Hypothalamus (tissue), 51 donors: Measurements from ENCODE around the gene EME2.
"Not testable (repeated sequence)": the region's sequence is repeated elsewhere in the genome, so short reads cannot be mapped to it uniquely, and the experiment has no call there.

Experiments used
- DNase-seq, 51 donors: peaks; one replicate each; lab custom pipeline; 2025; lab: John Stamatoyannopoulos, UW

Gene EME2

GRCh38 chr16:1772362-1772907, at the start of gene EME2:
Gene EME2 (plus strand): TSS chr16:1772810. CDS start chr16:1773228, 418 bp downstream.
- DNase-seq, result peak in 4 of 51 donors; percentile 27 to 57 (median 42)

- peak in 15 of 51 donors; percentile 14 to 57 (median 35) for DNase-seq
These were observed 49.0 kb upstream of the EME2 start for GRCh38 chr16:1723450-1724147.

GRCh38 chr16:1724491-1724890, 48.1 kb upstream of the EME2 start:
- DNase-seq, result no peak

GRCh38 chr16:1726661-1727502, 45.7 kb upstream of the EME2 start:
- no peak for DNase-seq

GRCh38 chr16:1727651-1728624, 44.7 kb upstream of the EME2 start:
- no peak for DNase-seq

GRCh38 chr16:1729026-1729425, 43.6 kb upstream of the EME2 start:
- no peak for DNase-seq

GRCh38 chr16:1729445-1729844, 43.2 kb upstream of the EME2 start:
- DNase-seq, result no peak

GRCh38 chr16:1731073-1731472, 41.5 kb upstream of the EME2 start:
- no peak for DNase-seq

GRCh38 chr16:1731603-1732002, 41.0 kb upstream of the EME2 start:
- DNase-seq, result no peak

- DNase-seq, result no peak
These were observed 40.5 kb upstream of the EME2 start for GRCh38 chr16:1732071-1732470.

GRCh38 chr16:1732551-1732987, 40.0 kb upstream of the EME2 start:
- not testable (repeated sequence) for DNase-seq

- no peak for DNase-seq
These were observed 38.5 kb upstream of the EME2 start for GRCh38 chr16:1734123-1734522.

GRCh38 chr16:1734816-1735215, 37.8 kb upstream of the EME2 start:
- DNase-seq, result no peak

- no peak for DNase-seq
These were observed 32.4 kb upstream of the EME2 start for GRCh38 chr16:1740234-1740633.

GRCh38 chr16:1740781-1741490, 31.7 kb upstream of the EME2 start:
- no peak for DNase-seq

- DNase-seq, result no peak
These were observed 31.0 kb upstream of the EME2 start for GRCh38 chr16:1741553-1742165.

- no peak for DNase-seq
These were observed 29.0 kb upstream of the EME2 start for GRCh38 chr16:1743376-1744337.

- no peak for DNase-seq
These were observed 28.2 kb upstream of the EME2 start for GRCh38 chr16:1744338-1744840.
